Left lobe of liver (tissue), 2 donors: ENCODE results near the gene TINCR. TPM values are rescaled to one million over a fixed set of nuclear protein-coding genes. Genes with fewer than 3 reads are reported as not detected.
"Not testable (repeated sequence)": the region's sequence is repeated elsewhere in the genome, so short reads cannot be mapped to it uniquely, and the experiment has no call there.

ENCODE experiments used
- ATAC-seq: fragments of 200-7000 bp; cut with Tn5 transposase; one replicate; pipeline ENCODE4 v1.9.1; 2020; ENCODE audit warnings: mild to moderate bottlenecking, moderate library complexity
- DNase-seq: peaks from one replicate; pipeline ENCODE4 v3.0.0-alpha.2; 2020; ENCODE audit warnings: low spot score
- total RNA-seq: library from RNA; stranded (reverse); gene quantifications from one replicate; pipeline ENCODE4 v1.2.1, GENCODE V29; 2021
- donor health status: DM: no; HTN: no; CAD: no; lungs with moderate emphysema.
- donor health status: DM: no; HTN: yes; CAD: no.

Gene TINCR
- total RNA-seq = not detected

- DNase-seq = no peak
- peak; percentile 19 for ATAC-seq
These were observed at the start of gene TINCR for GRCh38 chr19:5567360-5567969. Gene TINCR (minus strand): TSS chr19:5567953.

- no peak for ATAC-seq
- DNase-seq = no peak
These were observed 49.3 kb upstream of the TINCR start for GRCh38 chr19:5617080-5617479.

- DNase-seq (no peak), ATAC-seq (no peak)
These were observed 48.1 kb upstream of the TINCR start for GRCh38 chr19:5615756-5616327.

- no peak for ATAC-seq
- no peak for DNase-seq
These were observed 45.4 kb upstream of the TINCR start for GRCh38 chr19:5612891-5613865.

GRCh38 chr19:5609881-5610448 lies 42.2 kb upstream of the TINCR start:
- no peak for DNase-seq
- ATAC-seq = no peak

GRCh38 chr19:5608766-5609165 lies 41.0 kb upstream of the TINCR start:
- not testable (repeated sequence) for ATAC-seq, DNase-seq

- ATAC-seq (no peak), DNase-seq (no peak)
These were observed 40.5 kb upstream of the TINCR start for GRCh38 chr19:5608291-5608690.

GRCh38 chr19:5607318-5608275 lies 39.8 kb upstream of the TINCR start:
- no peak for DNase-seq
- ATAC-seq = no peak

GRCh38 chr19:5605362-5605761 lies 37.6 kb upstream of the TINCR start:
- DNase-seq = no peak

GRCh38 chr19:5603626-5604025 lies 35.9 kb upstream of the TINCR start:
- ATAC-seq (no peak), DNase-seq (no peak)

More at GRCh38 chr19:5605362-5605761, 37.6 kb upstream of the TINCR start:
- no peak for ATAC-seq

- no peak for DNase-seq
- ATAC-seq = no peak
These were observed 33.0 kb upstream of the TINCR start for GRCh38 chr19:5600797-5601196.

GRCh38 chr19:5595745-5596144 lies 28.0 kb upstream of the TINCR start:
- no peak for DNase-seq

GRCh38 chr19:5595129-5595528 lies 27.4 kb upstream of the TINCR start:
- ATAC-seq = peak; percentile 6
- no peak for DNase-seq

More at GRCh38 chr19:5595745-5596144, 28.0 kb upstream of the TINCR start:
- ATAC-seq = no peak

- ATAC-seq (peak; percentile 86), DNase-seq (peak; percentile 60)
These were observed 26.8 kb upstream of the TINCR start for GRCh38 chr19:5594521-5594950.

GRCh38 chr19:5593343-5594255 lies 25.8 kb upstream of the TINCR start:
- ATAC-seq (no peak), DNase-seq (no peak)

- no peak for ATAC-seq
- DNase-seq = no peak
These were observed 25.0 kb upstream of the TINCR start for GRCh38 chr19:5592531-5593342.

GRCh38 chr19:5591476-5591875 lies 23.7 kb upstream of the TINCR start:
- ATAC-seq = no peak
- DNase-seq = no peak

- DNase-seq (no peak), ATAC-seq (no peak)
These were observed 23.1 kb upstream of the TINCR start for GRCh38 chr19:5590865-5591154.
